IMR-90 (cell line): ENCODE measurements around the gene GPSM1. TPM values are rescaled to one million over a fixed set of nuclear protein-coding genes. Genes with fewer than 3 reads are reported as not detected.
"Not testable (repeated sequence)": the region's sequence is repeated elsewhere in the genome, so short reads cannot be mapped to it uniquely, and the experiment has no call there.

Experiments
- ATAC-seq: fragments of 200-7000 bp; cut with Tn5 transposase; 2 replicates; pipeline ENCODE4 v1.9.1; 2020; ENCODE audit warnings: low read depth, mild to moderate bottlenecking, moderate library complexity
- BruUV-seq: library from RNA; stranded (reverse); fragments of 400-500 nt; replicated peaks from 2 replicates; lab custom pipeline; 2021; lab: Mats Ljungman, UMichigan
- CTCF ChIA-PET: fragments of 300-600 bp; formaldehyde crosslinking; extraction: SDS; loops from one replicate; lab custom pipeline; 2021; ENCODE audit warnings: antibody characterized with exemption; lab: Yijun Ruan, JAX
- POLR2A ChIA-PET: fragments of 300-600 bp; sonication (Branson Sonifier 250); formaldehyde crosslinking; loops from one replicate; lab custom pipeline; 2022; ENCODE audit warnings: antibody characterized with exemption; ENCODE audit not compliant: unreplicated experiment; lab: Charles Lee
- DNase-seq: peaks from one replicate; pipeline ENCODE4 v3.0.0; 2013
- H2AFZ ChIP-seq: replicated peaks from 2 replicates; pipeline ENCODE3; 2013; ENCODE audit warnings: low read length, mild to moderate bottlenecking; ENCODE audit not compliant: poor library complexity
- H2AK5ac ChIP-seq: 2 replicates; pipeline ENCODE4 v1.6.1; 2013; ENCODE audit warnings: low read depth, low read length, inconsistent platforms
- H2AK9ac ChIP-seq: replicated peaks from 2 replicates; pipeline ENCODE3; 2013; ENCODE audit warnings: mild to moderate bottlenecking, low read depth, low read length, moderate library complexity; ENCODE audit not compliant: poor library complexity
- H2BK120ac ChIP-seq: 2 replicates; pipeline ENCODE4 v1.6.1; 2013; ENCODE audit warnings: low read depth, low read length, inconsistent platforms
- H2BK15ac ChIP-seq: 3 replicates; pipeline ENCODE4 v1.6.1; 2013; ENCODE audit warnings: low read depth, low read length, inconsistent platforms
- H2BK20ac ChIP-seq: 2 replicates; pipeline ENCODE4 v1.6.1; 2013; ENCODE audit warnings: low read depth, mild to moderate bottlenecking, inconsistent platforms, low read length, moderate library complexity
- H2BK5ac ChIP-seq: 2 replicates; pipeline ENCODE4 v1.6.1; 2013; ENCODE audit warnings: mild to moderate bottlenecking, low read depth, low read length, inconsistent platforms; ENCODE audit not compliant: poor library complexity, severe bottlenecking
- H3K14ac ChIP-seq: replicated peaks from 2 replicates; pipeline ENCODE4 v1.6.1; 2013; ENCODE audit warnings: low read depth, low read length, inconsistent platforms
- H3K18ac ChIP-seq: 2 replicates; pipeline ENCODE4 v1.6.1; 2013; ENCODE audit warnings: low read depth, low read length, control low read depth
- H3K23ac ChIP-seq: 2 replicates; pipeline ENCODE4 v1.6.1; 2013; ENCODE audit warnings: low read depth, low read length, inconsistent platforms
- H3K27ac ChIP-seq: 2 replicates; pipeline ENCODE4 v1.5.1; 2013; ENCODE audit warnings: mild to moderate bottlenecking, control low read depth, low read length; ENCODE audit not compliant: insufficient read depth
- H3K27me3 ChIP-seq: 2 replicates; pipeline ENCODE4 v1.6.1; 2013; ENCODE audit warnings: low read length; ENCODE audit not compliant: control insufficient read depth, insufficient read depth
- H3K36me3 ChIP-seq: 2 replicates; pipeline ENCODE4 v1.6.1; 2013; ENCODE audit warnings: low read length, mixed read lengths; ENCODE audit not compliant: control insufficient read depth, insufficient read depth
- H3K4ac ChIP-seq: 2 replicates; pipeline ENCODE4 v1.6.1; 2013; ENCODE audit warnings: low read depth, low read length, inconsistent platforms
- H3K4me1 ChIP-seq: 2 replicates; pipeline ENCODE4 v1.6.1; 2013; ENCODE audit warnings: low read length, mixed read lengths; ENCODE audit not compliant: control insufficient read depth, insufficient read depth
- H3K4me2 ChIP-seq: 2 replicates; pipeline ENCODE4 v1.6.1; 2013; ENCODE audit warnings: low read depth, mild to moderate bottlenecking, control low read depth, low read length, moderate library complexity
- H3K4me3 ChIP-seq: 2 replicates; pipeline ENCODE4 v1.5.1; 2013; ENCODE audit warnings: low read depth, mild to moderate bottlenecking, control low read depth, low read length, moderate library complexity; ENCODE audit not compliant: insufficient read depth
- H3K56ac ChIP-seq: 2 replicates; pipeline ENCODE4 v1.6.1; 2013; ENCODE audit warnings: low read length, inconsistent platforms; ENCODE audit not compliant: insufficient read depth; ENCODE audit errors: extremely low read depth
- H3K79me1 ChIP-seq, 2 experiments: 2 replicates each; pipeline ENCODE4 v1.6.1; 2013; ENCODE audit warnings: low read length in 2 of 2, inconsistent platforms in 1 of 2, low read depth in 1 of 2
- H3K9ac ChIP-seq: 2 replicates; pipeline ENCODE4 v1.6.1; 2013; ENCODE audit warnings: low read depth, low read length, control low read depth
- H3K9me1 ChIP-seq: 2 replicates; pipeline ENCODE4 v1.6.1; 2013; ENCODE audit warnings: low read length, inconsistent platforms; ENCODE audit not compliant: insufficient read depth
- H3K9me3 ChIP-seq: 2 replicates; pipeline ENCODE4 v1.6.1; 2013; ENCODE audit warnings: low read length; ENCODE audit not compliant: control insufficient read depth, insufficient read depth
- H4K20me1 ChIP-seq: 2 replicates; pipeline ENCODE4 v1.6.1; 2013; ENCODE audit warnings: low read length, inconsistent platforms; ENCODE audit not compliant: insufficient read depth
- H4K5ac ChIP-seq: 2 replicates; pipeline ENCODE4 v1.6.1; 2013; ENCODE audit warnings: mild to moderate bottlenecking, low read depth, low read length, control low read depth
- H4K8ac ChIP-seq, 2 experiments: 2 replicates each; pipeline ENCODE4 v1.6.1; 2013; ENCODE audit warnings: low read depth in 2 of 2, low read length in 2 of 2, control low read depth in 1 of 2, inconsistent platforms in 1 of 2
- H4K91ac ChIP-seq: 2 replicates; pipeline ENCODE4 v1.6.1; 2013; ENCODE audit warnings: low read depth, low read length, inconsistent platforms; ENCODE audit not compliant: insufficient read depth
- WGBS, 2 experiments: methylation state at CpG; one replicate each; pipeline versions ENCODE4 v1.1.5 to v1.1.7; 2013; ENCODE audit warnings: missing lambda C conversion rate in 2 of 2; ENCODE audit not compliant: insufficient read length in 1 of 2; ENCODE audit errors: extremely low coverage in 2 of 2; 5-methylcytosine and 5-hydroxymethylcytosine counted together
- dilution Hi-C: fragments of 300-500 bp; cut with HindIII; formaldehyde crosslinking; loops from one replicate; pipeline ENCODE4 v1.14.3; 2018; ENCODE audit warnings: low sequenced_read_pairs; ENCODE audit not compliant: unreplicated experiment
- in situ Hi-C: fragments of 300-500 bp; cut with MboI; formaldehyde crosslinking; loops from 3 replicates; pipeline ENCODE4 v1.14.3; 2019; ENCODE audit warnings: low sequenced_read_pairs, inconsistent platforms, mixed read lengths
- intact Hi-C: fragments of 100-400 bp; cut with micrococcal nuclease; formaldehyde crosslinking; loops from 2 replicates; pipeline ENCODE4 v1.10.0; 2022
- polyA plus RNA-seq, 3 experiments: library from polyadenylated mRNA; depleted of rRNA; stranded (reverse); fragments of >200 nt; gene quantifications; 2 replicates each; pipeline ENCODE4 v1.2.3, GENCODE V29; 2012; ENCODE audit warnings: low replicate concordance in 1 of 3
- total RNA-seq: library from RNA; depleted of rRNA; stranded (reverse); fragments of >200 nt; gene quantifications from 2 replicates; pipeline ENCODE4 v1.2.3, GENCODE V29; 2012

Gene GPSM1
- total and polyA plus RNA-seq, 2 of the 4 experiments (the other 2 are of a cell fraction): 28.7 to 71.2 TPM

GRCh38 chr9:136319955-136320354, 7.4 kb upstream of the GPSM1 start:
- H3K9me3 ChIP-seq: peaks cover 14% of the 10 kb centered on the region
- H4K5ac ChIP-seq, ATAC-seq, H2BK120ac ChIP-seq, H2AK9ac ChIP-seq, CTCF ChIA-PET, H2BK5ac ChIP-seq, H3K4me3 ChIP-seq, H2AFZ ChIP-seq, H3K56ac ChIP-seq, intact Hi-C loops, H3K18ac ChIP-seq, H3K9me1 ChIP-seq, H4K91ac ChIP-seq, H2AK5ac ChIP-seq, BruUV-seq, H3K27me3 ChIP-seq, H3K4me2 ChIP-seq, H2BK15ac ChIP-seq, H2BK20ac ChIP-seq, POLR2A ChIA-PET, H3K9ac ChIP-seq, H3K36me3 ChIP-seq, H3K79me1 ChIP-seq, H4K20me1 ChIP-seq, DNase-seq, H4K8ac ChIP-seq, H3K23ac ChIP-seq, H3K27ac ChIP-seq, H3K4me1 ChIP-seq, H3K4ac ChIP-seq, dilution Hi-C loops, H3K14ac ChIP-seq: not testable (repeated sequence)
- no CpG with 5 or more reads among the region's 3 CpGs for WGBS, 2 experiments
- in situ Hi-C loops: loop anchor here (5.0 kb wide), 1 partner anchor 82 kb away; the partner anchor contains the start of gene SNAPC4

GRCh38 chr9:136320972-136321371, 6.4 kb upstream of the GPSM1 start:
- H3K4me2 ChIP-seq, H3K27ac ChIP-seq, dilution Hi-C loops, DNase-seq, H4K8ac ChIP-seq, intact Hi-C loops, H2BK120ac ChIP-seq, H2BK5ac ChIP-seq, H3K36me3 ChIP-seq, ATAC-seq, H4K5ac ChIP-seq, BruUV-seq, H3K23ac ChIP-seq, H3K4me3 ChIP-seq, H3K14ac ChIP-seq, H3K27me3 ChIP-seq, POLR2A ChIA-PET, H3K18ac ChIP-seq, H3K4ac ChIP-seq, H4K91ac ChIP-seq, H4K20me1 ChIP-seq, H3K9me3 ChIP-seq, H3K56ac ChIP-seq, H2BK20ac ChIP-seq, H2AFZ ChIP-seq, H3K79me1 ChIP-seq, H2AK9ac ChIP-seq, H3K9ac ChIP-seq, H2AK5ac ChIP-seq, H3K9me1 ChIP-seq, CTCF ChIA-PET, H2BK15ac ChIP-seq: not testable (repeated sequence)
- in situ Hi-C loops: loop anchor here (5.0 kb wide), 1 partner anchor 81 kb away; the partner anchor contains the start of gene SNAPC4
- H3K4me1 ChIP-seq: peaks cover 15% of the 10 kb centered on the region
